NK-92 (cell line): ENCODE data around the gene CCNDBP1.
"Not testable (repeated sequence)": the region's sequence is repeated elsewhere in the genome, so short reads cannot be mapped to it uniquely, and the experiment has no call there.

Experiments
- DNase-seq: peaks from one replicate; lab custom pipeline; 2025; ENCODE audit not compliant: unreplicated experiment; lab: John Stamatoyannopoulos, UW

The CCNDBP1 gene

GRCh38 chr15:43193710-43194109 lies 8.5 kb downstream of the CCNDBP1 start:
- no peak for DNase-seq

- no peak for DNase-seq
Observed at GRCh38 chr15:43194795-43195194, 9.6 kb downstream of the CCNDBP1 start.

GRCh38 chr15:43196760-43197548 lies 11.8 kb downstream of the CCNDBP1 start:
- DNase-seq, result no peak

GRCh38 chr15:43197773-43198172 lies 12.6 kb downstream of the CCNDBP1 start:
- not testable (repeated sequence) for DNase-seq

GRCh38 chr15:43198556-43198955 lies 13.4 kb downstream of the CCNDBP1 start:
- not testable (repeated sequence) for DNase-seq

GRCh38 chr15:43198992-43199391 lies 13.8 kb downstream of the CCNDBP1 start:
- DNase-seq, result no peak

GRCh38 chr15:43199945-43200488 lies 14.8 kb downstream of the CCNDBP1 start:
- DNase-seq, result no peak

GRCh38 chr15:43204016-43204901 lies 19.1 kb downstream of the CCNDBP1 start:
- DNase-seq, result no peak

- no peak for DNase-seq
Observed at GRCh38 chr15:43206054-43206453, 20.9 kb downstream of the CCNDBP1 start.

- DNase-seq, result no peak
Observed at GRCh38 chr15:43207024-43207423, 21.8 kb downstream of the CCNDBP1 start.

GRCh38 chr15:43208052-43209002 lies 23.1 kb downstream of the CCNDBP1 start:
- DNase-seq, result no peak

GRCh38 chr15:43209059-43209824 lies 24.0 kb downstream of the CCNDBP1 start:
- DNase-seq, result no peak

GRCh38 chr15:43210172-43210745 lies 25.1 kb downstream of the CCNDBP1 start:
- DNase-seq, result no peak

GRCh38 chr15:43210807-43211206 lies 25.6 kb downstream of the CCNDBP1 start:
- no peak for DNase-seq

GRCh38 chr15:43211224-43211735 lies 26.1 kb downstream of the CCNDBP1 start:
- no peak for DNase-seq

- DNase-seq, result no peak
Observed at GRCh38 chr15:43212299-43212698, 27.1 kb downstream of the CCNDBP1 start.

GRCh38 chr15:43212951-43213350 lies 27.7 kb downstream of the CCNDBP1 start:
- no peak for DNase-seq

- no peak for DNase-seq
Observed at GRCh38 chr15:43213466-43213865, 28.3 kb downstream of the CCNDBP1 start.

GRCh38 chr15:43214169-43214568 lies 29.0 kb downstream of the CCNDBP1 start:
- no peak for DNase-seq
